HG03064 (cell line): ENCODE data around the gene TMEM53.

Source experiments
- ATAC-seq: cut with Tn5 transposase; IDR thresholded peaks from one replicate; pipeline ENCODE4 v1.9.1; 2021; ENCODE audit warnings: low read depth; ENCODE audit not compliant: unreplicated experiment

Gene TMEM53

GRCh38 chr1:44650159-44650831 lies 24.0 kb downstream of the TMEM53 start:
- ATAC-seq = no peak

GRCh38 chr1:44649788-44650158 lies 24.5 kb downstream of the TMEM53 start:
- no peak for ATAC-seq

GRCh38 chr1:44648529-44649250 lies 25.6 kb downstream of the TMEM53 start:
- no peak for ATAC-seq

GRCh38 chr1:44647896-44648295 lies 26.4 kb downstream of the TMEM53 start:
- no peak for ATAC-seq

- no peak for ATAC-seq
Measured at GRCh38 chr1:44646261-44647110, 27.8 kb downstream of the TMEM53 start.

GRCh38 chr1:44645476-44646244 lies 28.6 kb downstream of the TMEM53 start:
- no peak for ATAC-seq

- no peak for ATAC-seq
Measured at GRCh38 chr1:44644806-44645205, 29.5 kb downstream of the TMEM53 start.

GRCh38 chr1:44643721-44644334 lies 30.5 kb downstream of the TMEM53 start:
- no peak for ATAC-seq

- no peak for ATAC-seq
Measured at GRCh38 chr1:44642925-44643324, 31.4 kb downstream of the TMEM53 start.

GRCh38 chr1:44642255-44642654 lies 32.0 kb downstream of the TMEM53 start:
- no peak for ATAC-seq

GRCh38 chr1:44641126-44642102 lies 32.9 kb downstream of the TMEM53 start:
- ATAC-seq = no peak

- no peak for ATAC-seq
Measured at GRCh38 chr1:44640200-44640853, 34.0 kb downstream of the TMEM53 start.

- ATAC-seq = no peak
Measured at GRCh38 chr1:44637702-44638411, 36.4 kb downstream of the TMEM53 start.

- no peak for ATAC-seq
Measured at GRCh38 chr1:44636688-44637598, 37.3 kb downstream of the TMEM53 start.

- no peak for ATAC-seq
Measured at GRCh38 chr1:44636083-44636687, 38.1 kb downstream of the TMEM53 start.

GRCh38 chr1:44635439-44635838 lies 38.8 kb downstream of the TMEM53 start:
- ATAC-seq = no peak
